ENCODE measurements around the gene DSE. TPM values are rescaled to one million over a fixed set of nuclear protein-coding genes. Genes with fewer than 3 reads are reported as not detected.
A peak's percentile ranks its signal among the peaks of the same experiment; 100 is the strongest.

Gene DSE
- total and polyA plus RNA-seq, 2 donors (not counting 1 experiment from before 2014, with no cell fraction given): 71.0 to 89.2 TPM

- DNase-seq (ENCODE audit: low read depth in 2 of 2): no peak
These were observed 585 bp upstream of the DSE start for GRCh38 chr6:116369964-116370759.

GRCh38 chr6:116371120-116371917 lies 572 bp downstream of the DSE start:
- Histone ChIP-seq H3K4me2 (ENCODE audit: extremely low read depth, insufficient read depth, low read length) (peak overlapping the region; percentile 59), H3K27me3 (ENCODE audit: control insufficient read depth, insufficient read depth, low read length) (no peaks in the 10 kb centered on the region), H3K4me1 (ENCODE audit: control insufficient read depth, extremely low read depth, insufficient read depth, low read length) (no peaks in the 10 kb centered on the region), H3K9ac (ENCODE audit: insufficient read depth, low read length) (peak overlapping the region; percentile 89), H3K4me3 (replicated peaks in 1 of 4; ENCODE audit: control extremely low read depth in 1 of 4, insufficient read depth in 1 of 4, low read depth in 3 of 4, low read length in 4 of 4) (peak overlapping the region; percentile 79 to 92 (median 80)), H3K36me3 (ENCODE audit: control insufficient read depth, insufficient read depth, low read length) (no peaks in the 10 kb centered on the region), H3K27ac (ENCODE audit: insufficient read depth, low read length) (peak overlapping the region; percentile 92), H3K79me2 (ENCODE audit: control insufficient read depth, insufficient read depth, low read length) (peaks cover 23% of the 10 kb centered on the region), H4K20me1 (ENCODE audit: control insufficient read depth, extremely low read depth, insufficient read depth, low read length) (no peaks in the 10 kb centered on the region), H2AFZ (ENCODE audit: low read length) (peak overlapping the region; percentile 66), H3K9me3 (ENCODE audit: control insufficient read depth, insufficient read depth, low read depth, low read length) (no peaks in the 10 kb centered on the region)
- TF ChIP-seq CTCF (conservative IDR thresholded peaks at IDR 0.05 in 1 of 2, IDR thresholded peaks at IDR 0.05 in 1 of 2; ENCODE audit: low read depth in 1 of 2, low read length in 2 of 2) (no peak), EZH2 (IDR thresholded peaks at IDR 0.05; ENCODE audit: low read length, missing control alignments) (no peak)
- DNase-seq (ENCODE audit: low read depth in 2 of 2): peak; percentile 90 to 93

More at GRCh38 chr6:116369964-116370759, 585 bp upstream of the DSE start:
- Histone ChIP-seq H2AFZ (ENCODE audit: low read length) (peak overlapping the region; percentile 74), H3K9ac (ENCODE audit: insufficient read depth, low read length) (peak overlapping the region; percentile 89), H3K79me2 (ENCODE audit: control insufficient read depth, insufficient read depth, low read length) (peaks cover 23% of the 10 kb centered on the region), H3K9me3 (ENCODE audit: control insufficient read depth, insufficient read depth, low read depth, low read length) (no peaks in the 10 kb centered on the region), H3K4me2 (ENCODE audit: extremely low read depth, insufficient read depth, low read length) (peak overlapping the region; percentile 67), H3K4me3 (replicated peaks in 1 of 4; ENCODE audit: control extremely low read depth in 1 of 4, insufficient read depth in 1 of 4, low read depth in 3 of 4, low read length in 4 of 4) (peak overlapping the region; percentile 61 to 82 (median 79)), H3K27me3 (ENCODE audit: control insufficient read depth, insufficient read depth, low read length) (no peaks in the 10 kb centered on the region), H4K20me1 (ENCODE audit: control insufficient read depth, extremely low read depth, insufficient read depth, low read length) (no peaks in the 10 kb centered on the region), H3K4me1 (ENCODE audit: control insufficient read depth, extremely low read depth, insufficient read depth, low read length) (no peaks in the 10 kb centered on the region), H3K27ac (ENCODE audit: insufficient read depth, low read length) (peak overlapping the region; percentile 92), H3K36me3 (ENCODE audit: control insufficient read depth, insufficient read depth, low read length) (no peaks in the 10 kb centered on the region)
- TF ChIP-seq EZH2 (IDR thresholded peaks at IDR 0.05; ENCODE audit: low read length, missing control alignments) (no peak), CTCF (conservative IDR thresholded peaks at IDR 0.05 in 1 of 2, IDR thresholded peaks at IDR 0.05 in 1 of 2; ENCODE audit: low read depth in 1 of 2, low read length in 2 of 2) (no peak)

GRCh38 chr6:116371918-116372209 lies 1.1 kb downstream of the DSE start:
- Histone ChIP-seq H3K4me3 (replicated peaks in 1 of 4; ENCODE audit: control extremely low read depth in 1 of 4, insufficient read depth in 1 of 4, low read depth in 3 of 4, low read length in 4 of 4) (peak overlapping the region; percentile 79 to 92 (median 80)), H4K20me1 (ENCODE audit: control insufficient read depth, extremely low read depth, insufficient read depth, low read length) (no peaks in the 10 kb centered on the region), H3K36me3 (ENCODE audit: control insufficient read depth, insufficient read depth, low read length) (no peaks in the 10 kb centered on the region), H2AFZ (ENCODE audit: low read length) (no peak overlapping the region), H3K9ac (ENCODE audit: insufficient read depth, low read length) (peak overlapping the region; percentile 89), H3K27me3 (ENCODE audit: control insufficient read depth, insufficient read depth, low read length) (no peaks in the 10 kb centered on the region), H3K4me1 (ENCODE audit: control insufficient read depth, extremely low read depth, insufficient read depth, low read length) (no peaks in the 10 kb centered on the region), H3K4me2 (ENCODE audit: extremely low read depth, insufficient read depth, low read length) (peak overlapping the region; percentile 59), H3K27ac (ENCODE audit: insufficient read depth, low read length) (peak overlapping the region; percentile 92), H3K9me3 (ENCODE audit: control insufficient read depth, insufficient read depth, low read depth, low read length) (no peaks in the 10 kb centered on the region), H3K79me2 (ENCODE audit: control insufficient read depth, insufficient read depth, low read length) (peaks cover 23% of the 10 kb centered on the region)
- no peak for TF ChIP-seq EZH2 (IDR thresholded peaks at IDR 0.05; ENCODE audit: low read length, missing control alignments)
- TF ChIP-seq CTCF (conservative IDR thresholded peaks at IDR 0.05 in 1 of 2, IDR thresholded peaks at IDR 0.05 in 1 of 2; ENCODE audit: low read depth in 1 of 2, low read length in 2 of 2): no peak
- no peak for DNase-seq (ENCODE audit: low read depth in 2 of 2)
